ENCODE results near the gene EPO.

DNA sequence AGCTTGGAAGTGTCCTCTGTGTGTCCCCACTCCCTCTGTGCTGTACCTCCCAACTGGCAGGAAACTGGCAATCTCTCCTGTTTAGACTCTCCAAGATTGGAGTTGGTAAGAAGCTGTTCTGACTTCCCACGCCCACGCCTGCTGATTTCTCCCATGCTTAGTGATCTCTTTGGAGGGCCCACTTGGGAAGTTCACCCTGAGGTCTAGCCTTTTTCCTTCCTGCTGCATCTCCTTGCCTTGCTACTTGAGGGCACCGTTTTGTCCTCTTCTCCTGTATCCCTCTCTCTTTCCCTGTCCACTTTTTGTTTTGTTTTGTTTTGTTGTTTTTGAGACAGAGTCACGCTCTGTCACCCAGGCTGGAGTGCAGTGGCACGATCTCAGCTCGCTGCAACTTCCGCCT is 48.5 kb downstream of the EPO start:
- TF ChIP-seq CTCF (IDR thresholded peaks at IDR 0.05; ENCODE audit: insufficient read depth, low read length), result no peak
- no peak for TF ChIP-seq GABPA (IDR thresholded peaks at IDR 0.05; ENCODE audit: low read depth)
- TF ChIP-seq POLR2AphosphoS5 (IDR thresholded peaks at IDR 0.05; ENCODE audit: low read depth), result no peak
- no peak for TF ChIP-seq REST (IDR thresholded peaks at IDR 0.05; ENCODE audit: insufficient replicate concordance, low read depth)
- TF ChIP-seq SPI1 (IDR thresholded peaks at IDR 0.05; ENCODE audit: borderline replicate concordance, low read depth), result no peak
